ENCODE measurements around the gene C20orf204. TPM values are rescaled to one million over a fixed set of nuclear protein-coding genes. Genes with fewer than 3 reads are reported as not detected.

C20orf204 gene
- polyA plus RNA-seq, 1 donor: 1.2 TPM

- H3K27ac ChIP-seq (ENCODE audit: low read length): no peak overlapping the region
- no peak overlapping the region for H3K4me3 ChIP-seq (ENCODE audit: low read length)
- peaks cover 18% of the 10 kb centered on the region for H3K4me1 ChIP-seq (ENCODE audit: control insufficient read depth, insufficient read depth, low read length)
- peaks cover 35% of the 10 kb centered on the region for H3K36me3 ChIP-seq (ENCODE audit: control insufficient read depth, insufficient read depth, low read length)
- DNase-seq: no peak
- H3K9me3 ChIP-seq (ENCODE audit: control insufficient read depth, low read depth, low read length): peaks cover 7% of the 10 kb centered on the region
- peaks cover 81% of the 10 kb centered on the region for H3K27me3 ChIP-seq (ENCODE audit: control insufficient read depth, insufficient read depth, low read length)
- no CpG with 5 or more reads among the region's 3 CpGs for WGBS (ENCODE audit: insufficient coverage, low lambda C conversion rate)
Observed at GRCh38 chr20:64037199-64037497, 1.2 kb downstream of the C20orf204 start.

- Histone ChIP-seq H3K9me3 (ENCODE audit: control insufficient read depth, low read depth, low read length) (peaks cover 7% of the 10 kb centered on the region), H3K27ac (ENCODE audit: low read length) (no peak overlapping the region), H3K4me1 (ENCODE audit: control insufficient read depth, insufficient read depth, low read length) (peaks cover 18% of the 10 kb centered on the region), H3K36me3 (ENCODE audit: control insufficient read depth, insufficient read depth, low read length) (peaks cover 30% of the 10 kb centered on the region), H3K27me3 (ENCODE audit: control insufficient read depth, insufficient read depth, low read length) (peaks cover 82% of the 10 kb centered on the region), H3K4me3 (ENCODE audit: low read length) (no peak overlapping the region)
- WGBS (ENCODE audit: insufficient coverage, low lambda C conversion rate): no CpG with 5 or more reads among the region's 36 CpGs
- no peak for DNase-seq
Observed at GRCh38 chr20:64037498-64038213, 1.7 kb downstream of the C20orf204 start.

- Histone ChIP-seq H3K9me3 (ENCODE audit: control insufficient read depth, low read depth, low read length) (peaks cover 7% of the 10 kb centered on the region), H3K27me3 (ENCODE audit: control insufficient read depth, insufficient read depth, low read length) (peaks cover 80% of the 10 kb centered on the region), H3K27ac (ENCODE audit: low read length) (no peak overlapping the region), H3K4me3 (ENCODE audit: low read length) (no peak overlapping the region), H3K4me1 (ENCODE audit: control insufficient read depth, insufficient read depth, low read length) (peaks cover 18% of the 10 kb centered on the region), H3K36me3 (ENCODE audit: control insufficient read depth, insufficient read depth, low read length) (peaks cover 25% of the 10 kb centered on the region)
- WGBS (ENCODE audit: insufficient coverage, low lambda C conversion rate): no CpG with 5 or more reads among the region's 30 CpGs
- no peak for DNase-seq
Observed at GRCh38 chr20:64038224-64038564, 2.2 kb downstream of the C20orf204 start.

- H3K4me3 ChIP-seq (ENCODE audit: low read length): peak overlapping the region; percentile 35
- H3K27ac ChIP-seq (ENCODE audit: low read length): no peak overlapping the region
- peaks cover 82% of the 10 kb centered on the region for H3K27me3 ChIP-seq (ENCODE audit: control insufficient read depth, insufficient read depth, low read length)
- peaks cover 18% of the 10 kb centered on the region for H3K4me1 ChIP-seq (ENCODE audit: control insufficient read depth, insufficient read depth, low read length)
- WGBS (ENCODE audit: insufficient coverage, low lambda C conversion rate): no CpG with 5 or more reads among the region's 91 CpGs
- DNase-seq: peak; percentile 72 to 80
- H3K36me3 ChIP-seq (ENCODE audit: control insufficient read depth, insufficient read depth, low read length): peaks cover 20% of the 10 kb centered on the region
- H3K9me3 ChIP-seq (ENCODE audit: control insufficient read depth, low read depth, low read length): peaks cover 7% of the 10 kb centered on the region
Observed at GRCh38 chr20:64038565-64039292, 2.7 kb downstream of the C20orf204 start.

- no peak overlapping the region for H3K4me3 ChIP-seq (ENCODE audit: low read length)
- H3K27me3 ChIP-seq (ENCODE audit: control insufficient read depth, insufficient read depth, low read length): peaks cover 90% of the 10 kb centered on the region
- DNase-seq: no peak
- H3K9me3 ChIP-seq (ENCODE audit: control insufficient read depth, low read depth, low read length): peaks cover 4% of the 10 kb centered on the region
- H3K4me1 ChIP-seq (ENCODE audit: control insufficient read depth, insufficient read depth, low read length): peaks cover 18% of the 10 kb centered on the region
- H3K36me3 ChIP-seq (ENCODE audit: control insufficient read depth, insufficient read depth, low read length): peaks cover 12% of the 10 kb centered on the region
- WGBS (ENCODE audit: insufficient coverage, low lambda C conversion rate): no CpG with 5 or more reads among the region's 17 CpGs
- no peak overlapping the region for H3K27ac ChIP-seq (ENCODE audit: low read length)
Observed at GRCh38 chr20:64039293-64040160, 3.5 kb downstream of the C20orf204 start.

GRCh38 chr20:64040231-64041039 is 4.5 kb downstream of the C20orf204 start:
- Histone ChIP-seq H3K4me1 (ENCODE audit: control insufficient read depth, insufficient read depth, low read length) (peaks cover 18% of the 10 kb centered on the region), H3K9me3 (ENCODE audit: control insufficient read depth, low read depth, low read length) (peaks cover 4% of the 10 kb centered on the region), H3K36me3 (ENCODE audit: control insufficient read depth, insufficient read depth, low read length) (peaks cover 3% of the 10 kb centered on the region), H3K27ac (ENCODE audit: low read length) (no peak overlapping the region), H3K4me3 (ENCODE audit: low read length) (no peak overlapping the region), H3K27me3 (ENCODE audit: control insufficient read depth, insufficient read depth, low read length) (peaks cover 93% of the 10 kb centered on the region)
- no peak for DNase-seq
- no CpG with 5 or more reads among the region's 12 CpGs for WGBS (ENCODE audit: insufficient coverage, low lambda C conversion rate)

- H3K4me1 ChIP-seq (ENCODE audit: control insufficient read depth, insufficient read depth, low read length): peaks cover 18% of the 10 kb centered on the region
- peaks cover 93% of the 10 kb centered on the region for H3K27me3 ChIP-seq (ENCODE audit: control insufficient read depth, insufficient read depth, low read length)
- H3K9me3 ChIP-seq (ENCODE audit: control insufficient read depth, low read depth, low read length): peaks cover 4% of the 10 kb centered on the region
- DNase-seq: no peak
- WGBS (ENCODE audit: insufficient coverage, low lambda C conversion rate): no CpG with 5 or more reads among the region's 15 CpGs
- H3K36me3 ChIP-seq (ENCODE audit: control insufficient read depth, insufficient read depth, low read length): no peaks in the 10 kb centered on the region
- H3K27ac ChIP-seq (ENCODE audit: low read length): no peak overlapping the region
- H3K4me3 ChIP-seq (ENCODE audit: low read length): no peak overlapping the region
Observed at GRCh38 chr20:64041040-64041780, 5.2 kb downstream of the C20orf204 start.

GRCh38 chr20:64041781-64042053 is 5.7 kb downstream of the C20orf204 start:
- WGBS (ENCODE audit: insufficient coverage, low lambda C conversion rate): no CpG with 5 or more reads among the region's 11 CpGs
- H3K9me3 ChIP-seq (ENCODE audit: control insufficient read depth, low read depth, low read length): peaks cover 4% of the 10 kb centered on the region
- no peaks in the 10 kb centered on the region for H3K36me3 ChIP-seq (ENCODE audit: control insufficient read depth, insufficient read depth, low read length)
- no peak overlapping the region for H3K4me3 ChIP-seq (ENCODE audit: low read length)
- peaks cover 93% of the 10 kb centered on the region for H3K27me3 ChIP-seq (ENCODE audit: control insufficient read depth, insufficient read depth, low read length)
- DNase-seq: no peak
- H3K4me1 ChIP-seq (ENCODE audit: control insufficient read depth, insufficient read depth, low read length): peaks cover 14% of the 10 kb centered on the region
- no peak overlapping the region for H3K27ac ChIP-seq (ENCODE audit: low read length)

GRCh38 chr20:64042054-64042781 is 6.2 kb downstream of the C20orf204 start:
- Histone ChIP-seq H3K4me1 (ENCODE audit: control insufficient read depth, insufficient read depth, low read length) (peaks cover 14% of the 10 kb centered on the region), H3K36me3 (ENCODE audit: control insufficient read depth, insufficient read depth, low read length) (no peaks in the 10 kb centered on the region), H3K9me3 (ENCODE audit: control insufficient read depth, low read depth, low read length) (peaks cover 4% of the 10 kb centered on the region), H3K4me3 (ENCODE audit: low read length) (no peak overlapping the region), H3K27ac (ENCODE audit: low read length) (no peak overlapping the region), H3K27me3 (ENCODE audit: control insufficient read depth, insufficient read depth, low read length) (peaks cover 93% of the 10 kb centered on the region)
- DNase-seq: no peak
- WGBS (ENCODE audit: insufficient coverage, low lambda C conversion rate): no CpG with 5 or more reads among the region's 55 CpGs

Data from large intestine (tissue), 3 donors.